Measurements from ENCODE around the gene SLC25A18.

The SLC25A18 gene

DNA sequence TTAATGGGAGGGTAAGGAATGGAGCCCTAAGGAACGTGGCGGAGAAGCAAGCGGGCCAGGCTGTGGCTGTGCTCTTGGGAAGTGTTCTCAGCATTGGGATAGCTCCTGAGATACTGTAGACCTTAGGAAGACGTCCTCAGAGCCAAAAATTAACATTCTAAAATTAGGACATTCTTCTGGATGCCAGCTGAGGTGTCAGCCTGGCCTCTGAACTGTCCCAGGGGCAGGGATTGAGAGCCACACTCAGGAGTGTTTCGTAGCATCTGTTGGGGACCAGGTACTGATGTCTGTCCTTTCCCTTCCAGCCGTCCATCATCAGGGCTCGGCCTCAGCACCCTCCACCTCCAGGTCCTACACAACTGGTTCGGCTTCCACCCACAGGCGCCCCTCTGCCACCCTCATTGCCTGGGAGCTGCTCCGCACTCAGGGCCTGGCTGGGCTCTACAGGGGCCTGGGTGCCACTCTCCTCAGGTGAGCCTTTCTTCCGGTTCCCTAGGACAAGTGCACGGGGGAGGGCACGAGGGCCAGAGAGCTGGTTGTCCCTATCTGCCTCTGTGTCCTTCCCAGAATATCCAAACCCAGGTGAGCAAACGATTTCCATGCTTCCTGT lies 23.6 kb downstream of the SLC25A18 start:
- no peak for DNase-seq (ENCODE audit: low spot score)
- no peak for TF ChIP-seq CTCF (IDR thresholded peaks at IDR 0.05; ENCODE audit: extremely low read depth, insufficient read depth, missing control alignments)
- in situ Hi-C loops (cut with MboI; ENCODE audit: low pct_unique_long_range_greater_than_20kb, low sequenced_read_pairs, unreplicated experiment), result no loop called here

- no peak for TF ChIP-seq CTCF (IDR thresholded peaks at IDR 0.05; ENCODE audit: extremely low read depth, insufficient read depth, missing control alignments)
- in situ Hi-C loops (cut with MboI; ENCODE audit: low pct_unique_long_range_greater_than_20kb, low sequenced_read_pairs, unreplicated experiment), result no loop called here
- DNase-seq (ENCODE audit: low spot score), result no peak
Measured at GRCh38 chr22:17587629-17588028, 24.3 kb downstream of the SLC25A18 start.

GRCh38 chr22:17588606-17589005 lies 25.3 kb downstream of the SLC25A18 start:
- no peak for DNase-seq (ENCODE audit: low spot score)
- no peak for TF ChIP-seq CTCF (IDR thresholded peaks at IDR 0.05; ENCODE audit: extremely low read depth, insufficient read depth, missing control alignments)
- in situ Hi-C loops (cut with MboI; ENCODE audit: low pct_unique_long_range_greater_than_20kb, low sequenced_read_pairs, unreplicated experiment), result no loop called here

DNA sequence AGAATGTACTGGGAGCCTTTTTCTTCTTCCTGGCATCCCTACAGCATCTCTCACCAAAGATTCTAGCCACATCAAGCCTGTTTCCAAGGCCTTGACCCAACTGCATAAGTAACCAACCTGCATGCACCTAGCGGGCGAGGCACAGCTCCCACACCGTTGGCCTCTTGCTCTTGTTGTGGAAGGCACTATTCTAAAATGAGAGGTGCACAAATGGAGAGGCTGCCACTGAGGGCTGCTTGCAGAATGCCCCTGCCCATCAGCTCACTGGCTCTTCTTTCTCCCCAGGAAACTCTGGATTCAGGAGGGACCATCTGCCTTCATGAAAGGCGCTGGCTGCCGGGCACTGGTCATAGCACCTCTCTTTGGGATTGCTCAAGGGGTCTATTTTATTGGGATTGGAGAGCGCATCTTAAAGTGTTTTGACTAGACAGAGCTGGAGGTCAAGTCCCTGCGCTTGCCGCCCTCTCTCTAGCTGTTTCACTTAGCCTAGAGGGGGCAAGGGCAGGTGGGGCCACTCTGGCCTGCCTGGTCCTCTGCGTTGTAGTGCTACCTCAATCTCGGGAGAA lies 26.6 kb downstream of the SLC25A18 start:
- in situ Hi-C loops (cut with MboI; ENCODE audit: low pct_unique_long_range_greater_than_20kb, low sequenced_read_pairs, unreplicated experiment), result no loop called here
- no peak for TF ChIP-seq CTCF (IDR thresholded peaks at IDR 0.05; ENCODE audit: extremely low read depth, insufficient read depth, missing control alignments)
- no peak for DNase-seq (ENCODE audit: low spot score)

DNA sequence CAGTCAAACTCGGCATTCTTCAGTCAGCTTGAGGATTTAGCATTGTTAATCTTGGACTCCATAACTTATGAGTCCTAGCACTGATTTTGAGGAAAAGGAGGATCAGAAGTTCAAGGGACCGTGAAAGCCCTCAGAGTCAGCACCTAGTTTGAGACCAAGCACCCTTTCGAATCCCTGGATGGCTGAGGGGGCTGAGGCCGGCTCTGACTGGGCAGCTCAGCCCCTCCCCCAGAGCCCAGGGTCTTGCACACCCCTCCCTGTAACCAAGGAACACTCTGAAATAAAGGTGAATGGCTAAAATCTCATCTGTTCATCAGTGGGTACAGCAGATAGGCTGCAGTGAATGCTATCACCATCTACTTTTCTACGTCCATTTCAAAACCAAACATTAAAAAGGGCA lies 27.3 kb downstream of the SLC25A18 start:
- DNase-seq (ENCODE audit: low spot score), result no peak
- no peak for TF ChIP-seq CTCF (IDR thresholded peaks at IDR 0.05; ENCODE audit: extremely low read depth, insufficient read depth, missing control alignments)
- in situ Hi-C loops (cut with MboI; ENCODE audit: low pct_unique_long_range_greater_than_20kb, low sequenced_read_pairs, unreplicated experiment), result no loop called here

GRCh38 chr22:17592201-17592600 lies 28.9 kb downstream of the SLC25A18 start:
- TF ChIP-seq CTCF (IDR thresholded peaks at IDR 0.05; ENCODE audit: extremely low read depth, insufficient read depth, missing control alignments), result no peak
- DNase-seq (ENCODE audit: low spot score), result no peak
- in situ Hi-C loops (cut with MboI; ENCODE audit: low pct_unique_long_range_greater_than_20kb, low sequenced_read_pairs, unreplicated experiment), result no loop called here

All from GM13977 (cell line).